ENCODE measurements around the gene DLK1. TPM values are rescaled to one million over a fixed set of nuclear protein-coding genes. Genes with fewer than 3 reads are reported as not detected.

Gene DLK1
- total RNA-seq, 2 donors from 2014 or later, result 26.2 to 33.0 TPM

DNA sequence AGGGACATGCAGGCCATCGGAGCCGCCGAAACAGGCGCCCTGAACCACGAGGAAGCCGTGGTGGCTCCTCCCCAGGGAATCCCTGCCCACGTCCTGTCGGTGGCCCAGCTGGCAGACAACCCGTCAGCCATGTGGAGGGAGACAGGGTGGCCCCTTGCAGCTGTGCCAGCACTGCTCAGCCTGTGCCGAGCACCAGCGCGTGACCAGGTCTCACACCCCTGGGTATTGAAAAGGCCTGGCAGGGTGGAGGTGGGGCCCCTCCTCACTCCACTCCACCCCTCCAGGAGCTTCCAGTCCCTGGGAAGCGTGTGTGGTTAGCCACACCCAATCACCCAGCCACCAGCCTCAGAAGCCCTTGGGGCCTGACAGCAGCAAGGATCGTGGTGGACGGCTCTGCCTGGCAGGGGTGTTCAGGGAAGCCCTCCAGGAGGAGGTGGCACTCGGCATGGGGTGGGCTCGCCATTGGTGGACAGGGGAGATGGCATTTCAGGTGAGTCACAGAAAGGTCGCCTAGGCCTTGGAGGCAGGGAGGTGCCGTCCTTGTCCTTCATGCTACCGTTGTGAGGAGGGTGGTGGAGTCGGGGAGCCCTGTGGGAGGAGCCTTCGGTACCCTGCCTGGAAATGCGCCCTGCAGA, 12.3 kb upstream of the DLK1 start:
- H3K9me3 ChIP-seq, result no peaks in the 10 kb centered on the region
- H3K27me3 ChIP-seq, result no peaks in the 10 kb centered on the region
- H3K4me3 ChIP-seq, result no peak overlapping the region
- no peak overlapping the region for H3K27ac ChIP-seq
- no peak for TF ChIP-seq POLR2A (IDR thresholded peaks at IDR 0.05)
- TF ChIP-seq, protein P1, sequence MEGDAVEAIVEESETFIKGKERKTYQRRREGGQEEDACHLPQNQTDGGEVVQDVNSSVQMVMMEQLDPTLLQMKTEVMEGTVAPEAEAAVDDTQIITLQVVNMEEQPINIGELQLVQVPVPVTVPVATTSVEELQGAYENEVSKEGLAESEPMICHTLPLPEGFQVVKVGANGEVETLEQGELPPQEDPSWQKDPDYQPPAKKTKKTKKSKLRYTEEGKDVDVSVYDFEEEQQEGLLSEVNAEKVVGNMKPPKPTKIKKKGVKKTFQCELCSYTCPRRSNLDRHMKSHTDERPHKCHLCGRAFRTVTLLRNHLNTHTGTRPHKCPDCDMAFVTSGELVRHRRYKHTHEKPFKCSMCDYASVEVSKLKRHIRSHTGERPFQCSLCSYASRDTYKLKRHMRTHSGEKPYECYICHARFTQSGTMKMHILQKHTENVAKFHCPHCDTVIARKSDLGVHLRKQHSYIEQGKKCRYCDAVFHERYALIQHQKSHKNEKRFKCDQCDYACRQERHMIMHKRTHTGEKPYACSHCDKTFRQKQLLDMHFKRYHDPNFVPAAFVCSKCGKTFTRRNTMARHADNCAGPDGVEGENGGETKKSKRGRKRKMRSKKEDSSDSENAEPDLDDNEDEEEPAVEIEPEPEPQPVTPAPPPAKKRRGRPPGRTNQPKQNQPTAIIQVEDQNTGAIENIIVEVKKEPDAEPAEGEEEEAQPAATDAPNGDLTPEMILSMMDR (IDR thresholded peaks at IDR 0.05), result no peak
- 65 to 83% methylated on average over 8 to 23 of the region's 23 CpGs for WGBS, 2 donors
- DNase-seq (no peak), ATAC-seq (no peak)
- H3K4me1 ChIP-seq, result peaks cover 33% of the 10 kb centered on the region
- no peaks in the 10 kb centered on the region for H3K36me3 ChIP-seq (replicated peaks in 1 of 2; ENCODE audit: insufficient read depth in 1 of 2, low read depth in 2 of 2)
- intact Hi-C loops (cut with DNase I), result no loop called here

DNA sequence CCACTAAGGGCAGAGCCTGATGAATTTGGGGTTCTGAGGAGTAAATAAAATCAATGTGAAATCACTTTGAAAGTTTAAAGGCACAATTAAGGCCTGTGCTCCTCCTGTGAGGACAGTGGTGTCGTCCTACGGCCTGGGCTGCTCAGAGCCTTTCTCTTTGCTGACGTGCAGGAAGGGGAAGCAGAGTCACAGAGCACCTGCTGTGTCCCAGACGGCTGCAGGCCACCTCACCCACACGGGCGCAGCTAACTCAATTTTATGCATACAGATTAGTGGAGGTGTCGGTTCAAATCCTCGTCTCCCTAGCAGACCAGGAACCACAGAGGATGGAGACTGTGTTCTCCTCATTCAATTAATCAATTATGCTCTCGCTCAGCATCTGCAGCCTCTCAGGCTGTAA, 11.4 kb upstream of the DLK1 start:
- intact Hi-C loops (cut with DNase I), result no loop called here
- no peak overlapping the region for H3K4me3 ChIP-seq
- 90 to 91% methylated on average over 9 of the region's 9 CpGs for WGBS, 2 donors

GRCh38 chr14:100715803-100716202, 10.9 kb upstream of the DLK1 start:
- Histone ChIP-seq H3K4me3 (no peak overlapping the region), H3K4me1 (peaks cover 21% of the 10 kb centered on the region), H3K27me3 (no peaks in the 10 kb centered on the region), H3K36me3 (replicated peaks in 1 of 2; ENCODE audit: insufficient read depth in 1 of 2, low read depth in 2 of 2) (no peaks in the 10 kb centered on the region), H3K9me3 (no peaks in the 10 kb centered on the region), H3K27ac (no peak overlapping the region)
- intact Hi-C loops (cut with DNase I), result no loop called here
- no peak for TF ChIP-seq POLR2A (IDR thresholded peaks at IDR 0.05)
- TF ChIP-seq, protein P1 (IDR thresholded peaks at IDR 0.05), result no peak
- WGBS, 2 donors, result 86 to 88% methylated on average over 2 of the region's 2 CpGs
- ATAC-seq, result no peak
- DNase-seq, result no peak

More for the DNA sequence above, 11.4 kb upstream of the DLK1 start:
- no peaks in the 10 kb centered on the region for H3K27me3 ChIP-seq
- no peak overlapping the region for H3K27ac ChIP-seq
- no peaks in the 10 kb centered on the region for H3K36me3 ChIP-seq (replicated peaks in 1 of 2; ENCODE audit: insufficient read depth in 1 of 2, low read depth in 2 of 2)
- TF ChIP-seq, protein P1 (IDR thresholded peaks at IDR 0.05), result no peak
- TF ChIP-seq POLR2A (IDR thresholded peaks at IDR 0.05), result no peak
- no peak for ATAC-seq
- H3K4me1 ChIP-seq, result peaks cover 25% of the 10 kb centered on the region
- no peak for DNase-seq
- H3K9me3 ChIP-seq, result no peaks in the 10 kb centered on the region

DNA sequence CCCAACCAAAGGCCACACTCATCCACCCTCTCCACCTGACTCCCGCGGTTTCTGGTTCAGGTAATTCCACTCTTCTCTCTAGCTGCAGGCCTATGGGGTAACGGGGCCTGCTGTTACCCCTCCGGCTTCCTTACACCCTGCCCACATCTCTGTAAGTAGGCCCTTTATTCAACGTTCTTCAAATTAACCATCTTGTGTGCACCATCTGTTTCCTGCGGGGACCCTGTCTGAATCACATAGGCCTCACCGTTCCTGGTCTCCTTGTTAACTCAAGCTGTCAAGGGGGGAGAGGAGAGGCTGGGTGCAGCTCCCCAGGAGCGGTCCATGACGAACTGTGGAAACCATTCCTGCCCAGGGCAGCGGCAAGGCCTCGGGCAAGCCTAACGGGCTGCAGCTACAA, 9.3 kb upstream of the DLK1 start:
- WGBS, 2 donors, result 73 to 89% methylated on average over 7 to 12 of the region's 12 CpGs
- no peaks in the 10 kb centered on the region for H3K9me3 ChIP-seq
- no peak for DNase-seq
- H3K27me3 ChIP-seq, result no peaks in the 10 kb centered on the region
- TF ChIP-seq, protein P1 (IDR thresholded peaks at IDR 0.05), result no peak
- TF ChIP-seq POLR2A (IDR thresholded peaks at IDR 0.05), result no peak
- no peaks in the 10 kb centered on the region for H3K36me3 ChIP-seq (replicated peaks in 1 of 2; ENCODE audit: insufficient read depth in 1 of 2, low read depth in 2 of 2)
- no peak for ATAC-seq
- peaks cover 5% of the 10 kb centered on the region for H3K4me1 ChIP-seq
- no peak overlapping the region for H3K27ac ChIP-seq
- intact Hi-C loops (cut with DNase I), result no loop called here
- H3K4me3 ChIP-seq, result no peak overlapping the region

DNA sequence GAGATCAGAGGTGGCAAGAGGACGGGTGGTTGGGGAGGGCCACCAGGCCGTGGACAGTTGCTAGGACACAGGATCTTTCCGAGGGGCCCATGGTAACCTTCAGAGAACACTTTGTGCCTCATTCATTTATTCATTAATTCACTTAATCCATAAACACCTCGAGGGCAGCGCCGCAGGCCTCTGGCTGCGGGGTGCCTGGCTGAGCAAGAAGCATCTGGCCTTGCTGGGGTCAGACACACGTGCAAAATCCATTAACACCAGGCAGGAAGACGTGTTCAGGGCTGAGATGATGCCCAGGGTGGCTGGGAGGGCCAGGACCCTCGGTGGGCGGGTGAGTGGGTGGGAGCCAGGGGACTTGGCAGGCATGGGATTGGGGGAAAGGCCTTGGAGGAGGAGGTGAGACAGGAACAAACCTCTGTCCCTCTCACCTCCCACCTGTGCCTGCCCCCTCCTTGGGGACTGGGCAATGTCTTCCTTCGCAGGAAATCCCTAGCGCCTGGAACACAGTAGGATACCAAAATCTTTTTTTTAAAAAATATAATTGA, 6.6 kb upstream of the DLK1 start:
- H3K27ac ChIP-seq, result no peak overlapping the region
- ATAC-seq, result peak; percentile 21
- 63 to 72% methylated on average over 13 of the region's 13 CpGs for WGBS, 2 donors
- intact Hi-C loops (cut with DNase I), result no loop called here
- no peaks in the 10 kb centered on the region for H3K27me3 ChIP-seq
- no peak overlapping the region for H3K4me3 ChIP-seq
- no peak for TF ChIP-seq POLR2A (IDR thresholded peaks at IDR 0.05)
- TF ChIP-seq, protein P1 (IDR thresholded peaks at IDR 0.05), result no peak
- no peaks in the 10 kb centered on the region for H3K4me1 ChIP-seq
- H3K9me3 ChIP-seq, result no peaks in the 10 kb centered on the region
- no peaks in the 10 kb centered on the region for H3K36me3 ChIP-seq (replicated peaks in 1 of 2; ENCODE audit: insufficient read depth in 1 of 2, low read depth in 2 of 2)
- DNase-seq, result peak in 1 of 4 donors; percentile 15

All from body of pancreas (tissue), 4 donors.